ENCODE results near the gene GRAMD4. TPM values are rescaled to one million over a fixed set of nuclear protein-coding genes. Genes with fewer than 3 reads are reported as not detected.

The GRAMD4 gene
- total RNA-seq, 2 experiments from 2014 or later = 41.2 to 42.1 TPM

GRCh38 chr22:46657996-46658947 lies 38.1 kb downstream of the GRAMD4 start:
- ATAC-seq (no peak), DNase-seq (no peak)
- Mint-ChIP-seq H3K27me3 (ENCODE audit: low read depth) (no peaks in the 10 kb centered on the region), H3K27ac (no peak overlapping the region), H3K36me3 (ENCODE audit: low read depth) (no peaks in the 10 kb centered on the region), H3K9me3 (ENCODE audit: insufficient read depth) (no peaks in the 10 kb centered on the region), H3K4me3 (no peak overlapping the region), H3K4me1 (ENCODE audit: low read depth) (peaks cover 18% of the 10 kb centered on the region)
- CTCF ChIA-PET = interaction anchor here (2.0 kb wide), 1 partner anchor 95 kb away, joined by 4 read pairs; no protein-coding TSS in a partner anchor
- POLR2A ChIA-PET = no interaction called here

- CTCF ChIA-PET = no interaction called here
Observed at GRCh38 chr22:46659059-46659790, 39.0 kb downstream of the GRAMD4 start.

GRCh38 chr22:46659791-46660186 lies 39.6 kb downstream of the GRAMD4 start:
- no peak overlapping the region for H3K27ac Mint-ChIP-seq
- H3K4me3 Mint-ChIP-seq = no peak overlapping the region
- CTCF ChIA-PET = no interaction called here
- POLR2A ChIA-PET = no interaction called here
- no peaks in the 10 kb centered on the region for H3K36me3 Mint-ChIP-seq (ENCODE audit: low read depth)
- no peaks in the 10 kb centered on the region for H3K9me3 Mint-ChIP-seq (ENCODE audit: insufficient read depth)
- peaks cover 9% of the 10 kb centered on the region for H3K4me1 Mint-ChIP-seq (ENCODE audit: low read depth)
- no peaks in the 10 kb centered on the region for H3K27me3 Mint-ChIP-seq (ENCODE audit: low read depth)
- ATAC-seq (no peak), DNase-seq (no peak)

More at GRCh38 chr22:46659059-46659790, 39.0 kb downstream of the GRAMD4 start:
- H3K4me1 Mint-ChIP-seq (ENCODE audit: low read depth) = peaks cover 11% of the 10 kb centered on the region
- H3K27me3 Mint-ChIP-seq (ENCODE audit: low read depth) = no peaks in the 10 kb centered on the region
- no peaks in the 10 kb centered on the region for H3K36me3 Mint-ChIP-seq (ENCODE audit: low read depth)
- H3K9me3 Mint-ChIP-seq (ENCODE audit: insufficient read depth) = no peaks in the 10 kb centered on the region
- DNase-seq = no peak
- no peak overlapping the region for H3K27ac Mint-ChIP-seq
- H3K4me3 Mint-ChIP-seq = no peak overlapping the region
- ATAC-seq = no peak
- POLR2A ChIA-PET = no interaction called here

GRCh38 chr22:46660604-46661201 lies 40.5 kb downstream of the GRAMD4 start:
- H3K27ac Mint-ChIP-seq = no peak overlapping the region
- no peaks in the 10 kb centered on the region for H3K36me3 Mint-ChIP-seq (ENCODE audit: low read depth)
- ATAC-seq (no peak), DNase-seq (no peak)
- peaks cover 9% of the 10 kb centered on the region for H3K4me1 Mint-ChIP-seq (ENCODE audit: low read depth)
- CTCF ChIA-PET = no interaction called here
- H3K9me3 Mint-ChIP-seq (ENCODE audit: insufficient read depth) = no peaks in the 10 kb centered on the region
- no peak overlapping the region for H3K4me3 Mint-ChIP-seq
- H3K27me3 Mint-ChIP-seq (ENCODE audit: low read depth) = no peaks in the 10 kb centered on the region
- POLR2A ChIA-PET = no interaction called here

GRCh38 chr22:46661221-46661851 lies 41.1 kb downstream of the GRAMD4 start:
- ATAC-seq = no peak
- no peak overlapping the region for H3K27ac Mint-ChIP-seq
- H3K27me3 Mint-ChIP-seq (ENCODE audit: low read depth) = no peaks in the 10 kb centered on the region
- no peak for DNase-seq
- POLR2A ChIA-PET = no interaction called here
- no peaks in the 10 kb centered on the region for H3K36me3 Mint-ChIP-seq (ENCODE audit: low read depth)
- no peaks in the 10 kb centered on the region for H3K9me3 Mint-ChIP-seq (ENCODE audit: insufficient read depth)
- H3K4me1 Mint-ChIP-seq (ENCODE audit: low read depth) = peaks cover 9% of the 10 kb centered on the region
- CTCF ChIA-PET = no interaction called here
- H3K4me3 Mint-ChIP-seq = no peak overlapping the region

GRCh38 chr22:46662226-46662625 lies 42.0 kb downstream of the GRAMD4 start:
- Mint-ChIP-seq H3K36me3 (ENCODE audit: low read depth) (no peaks in the 10 kb centered on the region), H3K4me1 (ENCODE audit: low read depth) (peaks cover 9% of the 10 kb centered on the region), H3K27ac (no peak overlapping the region), H3K4me3 (no peak overlapping the region), H3K27me3 (ENCODE audit: low read depth) (no peaks in the 10 kb centered on the region), H3K9me3 (ENCODE audit: insufficient read depth) (no peaks in the 10 kb centered on the region)
- ATAC-seq (no peak), DNase-seq (no peak)
- ChIA-PET CTCF (no interaction called here), POLR2A (no interaction called here)

GRCh38 chr22:46663001-46663400 lies 42.8 kb downstream of the GRAMD4 start:
- ATAC-seq = no peak

GRCh38 chr22:46663436-46664100 lies 43.4 kb downstream of the GRAMD4 start:
- POLR2A ChIA-PET = no interaction called here
- no peaks in the 10 kb centered on the region for H3K36me3 Mint-ChIP-seq (ENCODE audit: low read depth)
- H3K9me3 Mint-ChIP-seq (ENCODE audit: insufficient read depth) = no peaks in the 10 kb centered on the region
- CTCF ChIA-PET = no interaction called here
- no peak overlapping the region for H3K4me3 Mint-ChIP-seq
- H3K4me1 Mint-ChIP-seq (ENCODE audit: low read depth) = peaks cover 9% of the 10 kb centered on the region
- DNase-seq (no peak), ATAC-seq (no peak)
- H3K27me3 Mint-ChIP-seq (ENCODE audit: low read depth) = no peaks in the 10 kb centered on the region
- no peak overlapping the region for H3K27ac Mint-ChIP-seq

More at GRCh38 chr22:46663001-46663400, 42.8 kb downstream of the GRAMD4 start:
- Mint-ChIP-seq H3K36me3 (ENCODE audit: low read depth) (no peaks in the 10 kb centered on the region), H3K27ac (no peak overlapping the region), H3K4me3 (no peak overlapping the region), H3K4me1 (ENCODE audit: low read depth) (peaks cover 9% of the 10 kb centered on the region), H3K27me3 (ENCODE audit: low read depth) (no peaks in the 10 kb centered on the region), H3K9me3 (ENCODE audit: insufficient read depth) (no peaks in the 10 kb centered on the region)
- POLR2A ChIA-PET = no interaction called here
- CTCF ChIA-PET = no interaction called here
- no peak for DNase-seq

GRCh38 chr22:46664301-46664855 lies 44.2 kb downstream of the GRAMD4 start:
- H3K27ac Mint-ChIP-seq = no peak overlapping the region
- H3K27me3 Mint-ChIP-seq (ENCODE audit: low read depth) = no peaks in the 10 kb centered on the region
- ATAC-seq (no peak), DNase-seq (no peak)
- CTCF ChIA-PET = no interaction called here
- H3K36me3 Mint-ChIP-seq (ENCODE audit: low read depth) = no peaks in the 10 kb centered on the region
- H3K9me3 Mint-ChIP-seq (ENCODE audit: insufficient read depth) = no peaks in the 10 kb centered on the region
- peaks cover 9% of the 10 kb centered on the region for H3K4me1 Mint-ChIP-seq (ENCODE audit: low read depth)
- POLR2A ChIA-PET = no interaction called here
- H3K4me3 Mint-ChIP-seq = no peak overlapping the region

GRCh38 chr22:46665151-46665695 lies 45.0 kb downstream of the GRAMD4 start:
- no peak overlapping the region for H3K27ac Mint-ChIP-seq
- no peaks in the 10 kb centered on the region for H3K9me3 Mint-ChIP-seq (ENCODE audit: insufficient read depth)
- no peak for ATAC-seq
- POLR2A ChIA-PET = no interaction called here
- no peaks in the 10 kb centered on the region for H3K27me3 Mint-ChIP-seq (ENCODE audit: low read depth)
- CTCF ChIA-PET = no interaction called here
- H3K4me3 Mint-ChIP-seq = no peak overlapping the region
- H3K4me1 Mint-ChIP-seq (ENCODE audit: low read depth) = peaks cover 5% of the 10 kb centered on the region
- DNase-seq = no peak
- no peaks in the 10 kb centered on the region for H3K36me3 Mint-ChIP-seq (ENCODE audit: low read depth)

GRCh38 chr22:46665751-46666280 lies 45.6 kb downstream of the GRAMD4 start:
- no peaks in the 10 kb centered on the region for H3K36me3 Mint-ChIP-seq (ENCODE audit: low read depth)
- no peak overlapping the region for H3K4me3 Mint-ChIP-seq
- ATAC-seq = no peak
- ChIA-PET POLR2A (no interaction called here), CTCF (no interaction called here)
- H3K9me3 Mint-ChIP-seq (ENCODE audit: insufficient read depth) = no peaks in the 10 kb centered on the region
- no peak for DNase-seq
- no peaks in the 10 kb centered on the region for H3K27me3 Mint-ChIP-seq (ENCODE audit: low read depth)
- peaks cover 2% of the 10 kb centered on the region for H3K4me1 Mint-ChIP-seq (ENCODE audit: low read depth)
- no peak overlapping the region for H3K27ac Mint-ChIP-seq
